Endodermal cell (in vitro differentiated cells): Measurements from ENCODE around the gene NDUFS7. TPM values are rescaled to one million over a fixed set of nuclear protein-coding genes. Genes with fewer than 3 reads are reported as not detected.

Experiments used
- DNase-seq: peaks from one replicate; pipeline ENCODE4 v3.0.0-alpha.2; 2017
- H3K27ac ChIP-seq: 2 replicates; pipeline ENCODE4 v1.5.1; 2013; ENCODE audit warnings: mild to moderate bottlenecking, low read depth, low read length, moderate library complexity
- H3K27me3 ChIP-seq: 2 replicates; pipeline ENCODE4 v1.6.1; 2013; ENCODE audit warnings: mild to moderate bottlenecking, low read length, moderate library complexity; ENCODE audit not compliant: insufficient read depth, control insufficient read depth, poor library complexity, severe bottlenecking
- H3K36me3 ChIP-seq: 2 replicates; pipeline ENCODE4 v1.7.0; 2013; ENCODE audit warnings: mild to moderate bottlenecking, low read length, moderate library complexity; ENCODE audit not compliant: control insufficient read depth, insufficient read depth
- H3K4me1 ChIP-seq: one replicate; pipeline ENCODE4 v1.7.0; 2013; ENCODE audit warnings: low read length; ENCODE audit not compliant: control insufficient read depth, insufficient read depth
- H3K4me3 ChIP-seq: 2 replicates; pipeline ENCODE4 v1.5.1; 2013; ENCODE audit warnings: mild to moderate bottlenecking, low read length, moderate library complexity
- H3K9ac ChIP-seq: 2 replicates; pipeline ENCODE4 v1.6.1; 2013; ENCODE audit warnings: mild to moderate bottlenecking, low read length, moderate library complexity; ENCODE audit not compliant: poor library complexity, severe bottlenecking; ENCODE audit errors: extremely low read depth
- H3K9me3 ChIP-seq: 2 replicates; pipeline ENCODE4 v1.6.1; 2013; ENCODE audit warnings: mild to moderate bottlenecking, low read length, moderate library complexity; ENCODE audit not compliant: control insufficient read depth
- H3K27ac Mint-ChIP-seq: 2 replicates; pipeline ENCODE4 v1.8.0; 2020; ENCODE audit warnings: mixed read lengths
- H3K27me3 Mint-ChIP-seq: 2 replicates; pipeline ENCODE4 v1.8.0; 2021; ENCODE audit warnings: mild to moderate bottlenecking, mixed read lengths; ENCODE audit not compliant: insufficient read depth
- H3K36me3 Mint-ChIP-seq: 2 replicates; pipeline ENCODE4 v1.8.0; 2020; ENCODE audit warnings: low read depth, mixed read lengths
- H3K4me1 Mint-ChIP-seq: 2 replicates; pipeline ENCODE4 v1.8.0; 2020; ENCODE audit warnings: mixed read lengths
- H3K4me3 Mint-ChIP-seq: 2 replicates; pipeline ENCODE4 v1.8.0; 2020; ENCODE audit warnings: mild to moderate bottlenecking, moderate library complexity, mixed read lengths
- H3K9me3 Mint-ChIP-seq: 2 replicates; pipeline ENCODE4 v1.8.0; 2020; ENCODE audit warnings: mild to moderate bottlenecking, mixed read lengths
- WGBS, 2 experiments: methylation state at CpG; one replicate each; pipeline versions ENCODE4 v1.1.5 to v1.1.7; 2013; ENCODE audit warnings: missing lambda C conversion rate in 2 of 2, mixed read lengths in 1 of 2; ENCODE audit not compliant: insufficient coverage in 1 of 2, insufficient read length in 1 of 2; 5-methylcytosine and 5-hydroxymethylcytosine counted together
- total RNA-seq, 2 donors: library from RNA; stranded (reverse); fragmentation: NEBNext Ultra II Directional in 1 of 2; extraction: Animal tissue kit (Norgen Biotek cat#: 25700) in 1 of 2; gene quantifications; 2 replicates in 1 of 2; 3 replicates in 1 of 2; pipeline ENCODE4 v1.2.1, GENCODE V29; 2021
- TF ChIP-seq, protein P1 (sequence below): fragments of 200-600 bp; sonication (generic); conservative IDR thresholded peaks from 2 replicates; pipeline ENCODE4 v1.5.0; 2021; ENCODE audit warnings: antibody characterized with exemption, mild to moderate bottlenecking

The NDUFS7 gene
- total RNA-seq, 2 donors from 2014 or later = 57.0 to 62.5 TPM

- Histone ChIP-seq H3K9me3 (no peaks in the 10 kb centered on the region), H3K36me3 (peaks cover 85% of the 10 kb centered on the region), H3K4me3 (no peak overlapping the region), H3K27ac (peak overlapping the region; percentile 71), H3K27me3 (no peaks in the 10 kb centered on the region), H3K4me1 (no peaks in the 10 kb centered on the region), H3K9ac (no peak overlapping the region)
- Mint-ChIP-seq H3K9me3 (no peaks in the 10 kb centered on the region), H3K4me3 (no peak overlapping the region), H3K27ac (no peak overlapping the region), H3K27me3 (no peaks in the 10 kb centered on the region), H3K36me3 (peaks cover 47% of the 10 kb centered on the region), H3K4me1 (no peaks in the 10 kb centered on the region)
- 94 to 95% methylated on average over 27 to 33 of the region's 33 CpGs for WGBS, 2 experiments
- TF ChIP-seq, protein P1, sequence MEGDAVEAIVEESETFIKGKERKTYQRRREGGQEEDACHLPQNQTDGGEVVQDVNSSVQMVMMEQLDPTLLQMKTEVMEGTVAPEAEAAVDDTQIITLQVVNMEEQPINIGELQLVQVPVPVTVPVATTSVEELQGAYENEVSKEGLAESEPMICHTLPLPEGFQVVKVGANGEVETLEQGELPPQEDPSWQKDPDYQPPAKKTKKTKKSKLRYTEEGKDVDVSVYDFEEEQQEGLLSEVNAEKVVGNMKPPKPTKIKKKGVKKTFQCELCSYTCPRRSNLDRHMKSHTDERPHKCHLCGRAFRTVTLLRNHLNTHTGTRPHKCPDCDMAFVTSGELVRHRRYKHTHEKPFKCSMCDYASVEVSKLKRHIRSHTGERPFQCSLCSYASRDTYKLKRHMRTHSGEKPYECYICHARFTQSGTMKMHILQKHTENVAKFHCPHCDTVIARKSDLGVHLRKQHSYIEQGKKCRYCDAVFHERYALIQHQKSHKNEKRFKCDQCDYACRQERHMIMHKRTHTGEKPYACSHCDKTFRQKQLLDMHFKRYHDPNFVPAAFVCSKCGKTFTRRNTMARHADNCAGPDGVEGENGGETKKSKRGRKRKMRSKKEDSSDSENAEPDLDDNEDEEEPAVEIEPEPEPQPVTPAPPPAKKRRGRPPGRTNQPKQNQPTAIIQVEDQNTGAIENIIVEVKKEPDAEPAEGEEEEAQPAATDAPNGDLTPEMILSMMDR = no peak
- DNase-seq = no peak
These were observed 41.6 kb downstream of the NDUFS7 start for GRCh38 chr19:1425102-1425837.

GRCh38 chr19:1425902-1426301, 42.2 kb downstream of the NDUFS7 start:
- peaks cover 82% of the 10 kb centered on the region for H3K36me3 ChIP-seq
- H3K27me3 Mint-ChIP-seq = no peaks in the 10 kb centered on the region
- no peak overlapping the region for H3K4me3 ChIP-seq
- H3K4me1 Mint-ChIP-seq = no peaks in the 10 kb centered on the region
- H3K4me3 Mint-ChIP-seq = no peak overlapping the region
- no peaks in the 10 kb centered on the region for H3K9me3 ChIP-seq
- no peaks in the 10 kb centered on the region for H3K9me3 Mint-ChIP-seq
- H3K27me3 ChIP-seq = no peaks in the 10 kb centered on the region
- WGBS, 2 experiments = 91 to 95% methylated on average over 11 to 14 of the region's 14 CpGs
- TF ChIP-seq, protein P1 = no peak
- H3K9ac ChIP-seq = no peak overlapping the region
- H3K27ac ChIP-seq = peak overlapping the region; percentile 71
- peak overlapping the region; percentile 55 for H3K27ac Mint-ChIP-seq
- peaks cover 47% of the 10 kb centered on the region for H3K36me3 Mint-ChIP-seq
- DNase-seq = no peak
- H3K4me1 ChIP-seq = no peaks in the 10 kb centered on the region

DNA sequence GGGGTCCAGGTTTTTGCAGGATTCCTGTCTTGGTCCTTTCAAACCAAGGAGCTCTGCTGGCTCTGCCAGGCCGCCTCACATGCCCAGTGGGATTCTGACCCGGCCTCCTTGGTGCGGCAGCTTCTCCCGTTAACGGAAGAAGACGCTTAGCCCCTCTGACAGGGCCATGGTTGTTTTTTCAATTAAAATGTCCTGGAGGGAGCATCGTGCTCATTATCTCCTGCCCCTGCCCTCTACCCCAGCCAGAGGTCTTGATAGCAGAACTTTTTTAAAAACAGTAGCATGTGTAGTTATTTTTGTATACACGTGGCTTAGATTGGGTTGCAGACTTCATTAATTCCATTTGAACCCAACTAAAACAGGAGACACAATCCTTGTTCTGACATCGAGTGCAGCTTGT, 43.0 kb downstream of the NDUFS7 start:
- Mint-ChIP-seq H3K27me3 (no peaks in the 10 kb centered on the region), H3K4me3 (no peak overlapping the region), H3K9me3 (no peaks in the 10 kb centered on the region), H3K4me1 (no peaks in the 10 kb centered on the region), H3K36me3 (peaks cover 48% of the 10 kb centered on the region), H3K27ac (no peak overlapping the region)
- Histone ChIP-seq H3K4me1 (no peaks in the 10 kb centered on the region), H3K36me3 (peaks cover 81% of the 10 kb centered on the region), H3K4me3 (no peak overlapping the region), H3K27me3 (no peaks in the 10 kb centered on the region), H3K9ac (no peak overlapping the region), H3K27ac (peak overlapping the region; percentile 71), H3K9me3 (no peaks in the 10 kb centered on the region)
- WGBS, 2 experiments = 97 to 98% methylated on average over 8 to 9 of the region's 9 CpGs
- no peak for DNase-seq
- TF ChIP-seq, protein P1 = no peak
